HCT116 (cell line): ENCODE results near the gene SNTG2. TPM values are rescaled to one million over a fixed set of nuclear protein-coding genes. Genes with fewer than 3 reads are reported as not detected.

Experiments used
- ATAC-seq: fragments of 200-7000 bp; cut with Tn5 transposase; 2 replicates; pipeline ENCODE4 v1.9.1; 2020; ENCODE audit warnings: mild to moderate bottlenecking, moderate library complexity
- BruUV-seq: library from RNA; stranded (reverse); fragments of 400-500 nt; replicated peaks from 2 replicates; lab custom pipeline; 2021; lab: Mats Ljungman, UMichigan
- CTCF ChIA-PET: fragments of 300-600 bp; sonication (Branson Sonifier 250); formaldehyde crosslinking; loops from one replicate; lab custom pipeline; 2021; ENCODE audit warnings: antibody characterized with exemption; lab: Charles Lee
- POLR2A ChIA-PET: fragments of 300-600, 350-600 bp; sonication (Branson Sonifier 250); formaldehyde crosslinking; loops from one replicate; lab custom pipeline; 2021; ENCODE audit warnings: antibody characterized with exemption; lab: Charles Lee
- RAD21 ChIA-PET, 2 experiments: fragments of 300-600 bp; sonication (Branson Sonifier 250); formaldehyde crosslinking; loops; one replicate each; lab custom pipeline; 2023; ENCODE audit warnings: low total read pairs in 2 of 2; ENCODE audit not compliant: uncharacterized antibody in 2 of 2, unreplicated experiment in 2 of 2, low non-redundant PET in 1 of 2; lab: Charles Lee
- DNase-seq: peaks from one replicate; pipeline ENCODE4 v3.0.0-alpha.2; 2010; ENCODE audit warnings: low read depth, low spot score
- H2AFZ ChIP-seq: fragments of 200-600 bp; shearing (Covaris generic), sonication (generic); 2 replicates; pipeline ENCODE4 v1.6.1; 2017; ENCODE audit warnings: low read depth, mixed run types, mixed read lengths, antibody characterized with exemption, low read length; ENCODE audit not compliant: poor library complexity, severe bottlenecking
- H3K27ac ChIP-seq: 2 replicates; pipeline ENCODE4 v1.5.1; 2012; ENCODE audit warnings: low read depth, low read length
- H3K27me3 ChIP-seq: fragments of 200-600 bp; sonication (generic); 2 replicates; pipeline ENCODE4 v1.6.1; 2016; ENCODE audit warnings: mixed run types, low read length, mixed read lengths; ENCODE audit not compliant: insufficient read depth
- H3K36me3 ChIP-seq, 2 experiments: fragments of 200-500 bp in 1 of 2; fragments of 200-600 bp in 1 of 2; sonication (Bioruptor generic) in 1 of 2; sonication (generic) in 1 of 2; 2 replicates each; pipeline versions ENCODE4 v1.5.1 to v1.6.1; 2014 to 2016; ENCODE audit warnings: low read length in 2 of 2, inconsistent platforms in 1 of 2, mixed read lengths in 1 of 2, mixed run types in 1 of 2; ENCODE audit not compliant: insufficient read depth in 2 of 2, control insufficient read depth in 1 of 2
- H3K4me1 ChIP-seq, 2 experiments: fragments of 200-600 bp in 1 of 2; sonication (generic) in 1 of 2; 2 replicates each; pipeline versions ENCODE4 v1.5.1 to v1.6.1; 2012 to 2017; ENCODE audit warnings: low read length in 2 of 2, inconsistent platforms in 1 of 2, mild to moderate bottlenecking in 1 of 2, mixed read lengths in 1 of 2, mixed run types in 1 of 2, moderate library complexity in 1 of 2; ENCODE audit not compliant: insufficient read depth in 2 of 2, control insufficient read depth in 1 of 2
- H3K4me2 ChIP-seq: fragments of 200-600 bp; sonication (generic); 2 replicates; pipeline ENCODE4 v1.6.1; 2017; ENCODE audit warnings: mixed run types, low read length, mixed read lengths
- H3K4me3 ChIP-seq, 2 experiments: fragments of 200-600 bp in 1 of 2; sonication (generic) in 1 of 2; replicated peaks in 1 of 2; 2 replicates each; pipeline ENCODE4 v1.5.1; 2011 to 2016; ENCODE audit warnings: low read length in 2 of 2, control low read depth in 1 of 2, low read depth in 1 of 2, mild to moderate bottlenecking in 1 of 2, mixed read lengths in 1 of 2, mixed run types in 1 of 2
- H3K79me2 ChIP-seq: fragments of 200-600 bp; sonication (generic); 2 replicates; pipeline ENCODE4 v1.6.1; 2017; ENCODE audit warnings: mild to moderate bottlenecking, mixed run types, low read length, moderate library complexity, mixed read lengths; ENCODE audit not compliant: insufficient read depth
- H3K9ac ChIP-seq: fragments of 200-600 bp; sonication (generic); 2 replicates; pipeline ENCODE4 v1.6.1; 2016; ENCODE audit warnings: low read length, mixed read lengths
- H3K9me2 ChIP-seq: fragments of 200-600 bp; sonication (generic), shearing (Covaris generic); 2 replicates; pipeline ENCODE4 v1.6.1; 2017; ENCODE audit warnings: mixed run types, mild to moderate bottlenecking, moderate library complexity; ENCODE audit not compliant: insufficient read depth
- H3K9me3 ChIP-seq, 2 experiments: fragments of 200-500 bp in 1 of 2; fragments of 200-600 bp in 1 of 2; sonication (Bioruptor generic) in 1 of 2; sonication (generic) in 1 of 2; 2 replicates each; pipeline ENCODE4 v1.6.1; 2014 to 2017; ENCODE audit warnings: low read length in 2 of 2, mixed read lengths in 2 of 2, inconsistent platforms in 1 of 2, low read depth in 1 of 2, mild to moderate bottlenecking in 1 of 2, mixed run types in 1 of 2, moderate library complexity in 1 of 2; ENCODE audit not compliant: control insufficient read depth in 1 of 2, insufficient read depth in 1 of 2
- H4K20me1 ChIP-seq: fragments of 200-600 bp; sonication (generic), shearing (Covaris generic); 2 replicates; pipeline ENCODE4 v1.6.1; 2017; ENCODE audit warnings: mixed run types, mild to moderate bottlenecking, moderate library complexity; ENCODE audit not compliant: insufficient read depth
- CBX3 ChIP-seq: IDR thresholded peaks from 2 replicates; pipeline ENCODE4 v1.6.1; 2012; ENCODE audit warnings: low read depth
- CEBPB ChIP-seq: IDR thresholded peaks from 2 replicates; pipeline ENCODE4 v1.6.1; 2012; ENCODE audit warnings: low read depth
- EZH2 ChIP-seq: fragments of 200-600 bp; sonication (generic); IDR thresholded peaks from 2 replicates; pipeline ENCODE4 v1.6.1; 2017; ENCODE audit warnings: antibody characterized with exemption, mixed run types
- EZH2phosphoT487 ChIP-seq: fragments of 200-600 bp; IDR thresholded peaks from 2 replicates; pipeline ENCODE4 v1.6.1; 2018; ENCODE audit warnings: antibody characterized with exemption, borderline replicate concordance
- JUND ChIP-seq: IDR thresholded peaks from 2 replicates; pipeline ENCODE4 v1.6.1; 2012
- POLR2A ChIP-seq: IDR thresholded peaks from 2 replicates; pipeline ENCODE4 v1.7.0; 2011; ENCODE audit warnings: borderline replicate concordance; ENCODE audit not compliant: insufficient read depth, insufficient read length; ENCODE audit errors: extremely low read depth
- POLR2AphosphoS5 ChIP-seq: IDR thresholded peaks from 2 replicates; pipeline ENCODE4 v1.6.1; 2011; ENCODE audit warnings: mild to moderate bottlenecking, low read depth, low read length, moderate library complexity
- RAD21 ChIP-seq: IDR thresholded peaks from 2 replicates; pipeline ENCODE4 v1.6.1; 2012; ENCODE audit warnings: low read depth, mild to moderate bottlenecking
- SIN3A ChIP-seq: IDR thresholded peaks from 2 replicates; pipeline ENCODE4 v1.6.1; 2012; ENCODE audit warnings: low read depth
- SP1 ChIP-seq: IDR thresholded peaks from 2 replicates; pipeline ENCODE4 v1.6.1; 2012; ENCODE audit warnings: low read depth
- SRF ChIP-seq: IDR thresholded peaks from 2 replicates; pipeline ENCODE4 v1.6.1; 2012; ENCODE audit warnings: low read depth
- TCF7L2 ChIP-seq: IDR thresholded peaks from 2 replicates; pipeline ENCODE4 v1.7.0; 2011; ENCODE audit warnings: borderline replicate concordance, inconsistent platforms; ENCODE audit not compliant: insufficient read depth, insufficient read length; ENCODE audit errors: extremely low read depth
- ZFX ChIP-seq: fragments of 450-650 bp; IDR thresholded peaks from 2 replicates; pipeline ENCODE4 v1.6.1; 2017
- ZNF274 ChIP-seq: fragments of 200-500 bp; sonication (Bioruptor generic); IDR thresholded peaks from 2 replicates; pipeline ENCODE4 v1.6.1; 2014; ENCODE audit warnings: mild to moderate bottlenecking, low read depth, low read length, inconsistent platforms
- intact Hi-C: fragments of 100-400 bp; cut with micrococcal nuclease; formaldehyde crosslinking; loops from 2 replicates; pipeline ENCODE4 v1.10.0; 2022
- total RNA-seq: library from RNA; stranded (reverse); gene quantifications from one replicate; pipeline ENCODE4 v1.2.1, GENCODE V29; 2021; ENCODE audit not compliant: unreplicated experiment
- TF ChIP-seq, protein P1 (sequence below): IDR thresholded peaks from 2 replicates; pipeline ENCODE4 v1.6.1; 2011; ENCODE audit warnings: mild to moderate bottlenecking, low read length, moderate library complexity; ENCODE audit not compliant: insufficient replicate concordance; ENCODE audit errors: extremely low read depth
- TF ChIP-seq, protein P2 (sequence below): IDR thresholded peaks from 2 replicates; pipeline ENCODE4 v1.6.1; 2012; ENCODE audit warnings: low read depth
- TF ChIP-seq, protein P3 (sequence below): IDR thresholded peaks from 2 replicates; pipeline ENCODE4 v1.6.1; 2012

SNTG2 gene
- total RNA-seq, 1 experiment from 2014 or later, result not detected

DNA sequence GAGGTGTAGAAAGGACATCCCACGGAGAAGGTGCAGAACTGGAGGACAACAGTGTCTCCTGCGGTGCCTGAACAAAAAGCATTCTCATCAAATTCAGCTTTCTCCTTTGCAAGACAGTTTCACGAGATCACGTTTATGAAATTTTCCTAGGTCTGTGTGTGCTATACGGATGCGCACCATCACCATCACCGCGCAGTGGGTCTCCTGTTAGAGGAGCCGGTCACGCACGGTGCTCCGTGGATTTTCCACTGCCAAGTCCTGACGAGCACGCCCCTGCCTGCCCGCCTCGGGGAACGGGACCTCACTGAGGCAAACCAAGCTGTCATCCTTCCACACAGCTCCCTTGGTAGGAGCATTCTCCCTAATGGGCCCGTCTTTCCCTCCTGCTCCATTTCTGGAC is 322.2 kb downstream of the SNTG2 start (continued):
- TF ChIP-seq, protein P1, sequence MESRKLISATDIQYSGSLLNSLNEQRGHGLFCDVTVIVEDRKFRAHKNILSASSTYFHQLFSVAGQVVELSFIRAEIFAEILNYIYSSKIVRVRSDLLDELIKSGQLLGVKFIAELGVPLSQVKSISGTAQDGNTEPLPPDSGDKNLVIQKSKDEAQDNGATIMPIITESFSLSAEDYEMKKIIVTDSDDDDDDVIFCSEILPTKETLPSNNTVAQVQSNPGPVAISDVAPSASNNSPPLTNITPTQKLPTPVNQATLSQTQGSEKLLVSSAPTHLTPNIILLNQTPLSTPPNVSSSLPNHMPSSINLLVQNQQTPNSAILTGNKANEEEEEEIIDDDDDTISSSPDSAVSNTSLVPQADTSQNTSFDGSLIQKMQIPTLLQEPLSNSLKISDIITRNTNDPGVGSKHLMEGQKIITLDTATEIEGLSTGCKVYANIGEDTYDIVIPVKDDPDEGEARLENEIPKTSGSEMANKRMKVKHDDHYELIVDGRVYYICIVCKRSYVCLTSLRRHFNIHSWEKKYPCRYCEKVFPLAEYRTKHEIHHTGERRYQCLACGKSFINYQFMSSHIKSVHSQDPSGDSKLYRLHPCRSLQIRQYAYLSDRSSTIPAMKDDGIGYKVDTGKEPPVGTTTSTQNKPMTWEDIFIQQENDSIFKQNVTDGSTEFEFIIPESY, result no peak
- TF ChIP-seq ZNF274 (no peak), EZH2phosphoT487 (no peak), TCF7L2 (no peak)
- TF ChIP-seq, all 23 proteins: peak for 0

DNA sequence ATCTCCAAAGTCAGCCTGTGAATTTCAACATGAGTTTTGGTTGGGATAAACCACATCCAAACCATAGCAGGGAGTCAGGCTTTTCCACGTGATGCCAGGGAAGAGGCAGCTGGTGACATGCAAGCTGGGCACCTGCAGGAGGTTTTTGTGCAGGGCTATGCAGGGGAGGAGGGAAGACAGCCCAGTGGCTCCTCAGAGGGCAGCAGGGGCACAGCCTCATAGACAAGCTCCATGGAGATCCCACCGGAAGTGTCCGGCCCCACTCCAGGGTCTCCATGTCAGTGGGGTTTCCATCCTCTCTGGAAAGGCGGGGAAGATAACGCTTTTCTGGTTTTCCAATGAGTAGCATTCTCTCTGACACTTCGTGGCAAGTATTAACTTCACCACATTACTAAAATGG is 327.0 kb downstream of the SNTG2 start:
- no peaks in the 10 kb centered on the region for H3K9me2 ChIP-seq
- H2AFZ ChIP-seq, result no peak overlapping the region
- intact Hi-C loops, result no loop called here
- no peaks in the 10 kb centered on the region for H3K79me2 ChIP-seq
- H3K4me3 ChIP-seq, result no peak overlapping the region
- no peaks in the 10 kb centered on the region for H3K9me3 ChIP-seq
- no peak overlapping the region for H3K4me2 ChIP-seq
- no peaks in the 10 kb centered on the region for H3K36me3 ChIP-seq
- H3K27ac ChIP-seq, result no peak overlapping the region
- CTCF ChIA-PET, result no interaction called here
- H3K9ac ChIP-seq, result no peak overlapping the region
- no TSS peak for BruUV-seq
- RAD21 ChIA-PET, result no interaction called here
- no peak for TF ChIP-seq POLR2A
- no peak for TF ChIP-seq EZH2phosphoT487
- TF ChIP-seq CEBPB, result no peak
- no peak for TF ChIP-seq POLR2AphosphoS5
- no peak for TF ChIP-seq SIN3A
- TF ChIP-seq, protein P2, sequence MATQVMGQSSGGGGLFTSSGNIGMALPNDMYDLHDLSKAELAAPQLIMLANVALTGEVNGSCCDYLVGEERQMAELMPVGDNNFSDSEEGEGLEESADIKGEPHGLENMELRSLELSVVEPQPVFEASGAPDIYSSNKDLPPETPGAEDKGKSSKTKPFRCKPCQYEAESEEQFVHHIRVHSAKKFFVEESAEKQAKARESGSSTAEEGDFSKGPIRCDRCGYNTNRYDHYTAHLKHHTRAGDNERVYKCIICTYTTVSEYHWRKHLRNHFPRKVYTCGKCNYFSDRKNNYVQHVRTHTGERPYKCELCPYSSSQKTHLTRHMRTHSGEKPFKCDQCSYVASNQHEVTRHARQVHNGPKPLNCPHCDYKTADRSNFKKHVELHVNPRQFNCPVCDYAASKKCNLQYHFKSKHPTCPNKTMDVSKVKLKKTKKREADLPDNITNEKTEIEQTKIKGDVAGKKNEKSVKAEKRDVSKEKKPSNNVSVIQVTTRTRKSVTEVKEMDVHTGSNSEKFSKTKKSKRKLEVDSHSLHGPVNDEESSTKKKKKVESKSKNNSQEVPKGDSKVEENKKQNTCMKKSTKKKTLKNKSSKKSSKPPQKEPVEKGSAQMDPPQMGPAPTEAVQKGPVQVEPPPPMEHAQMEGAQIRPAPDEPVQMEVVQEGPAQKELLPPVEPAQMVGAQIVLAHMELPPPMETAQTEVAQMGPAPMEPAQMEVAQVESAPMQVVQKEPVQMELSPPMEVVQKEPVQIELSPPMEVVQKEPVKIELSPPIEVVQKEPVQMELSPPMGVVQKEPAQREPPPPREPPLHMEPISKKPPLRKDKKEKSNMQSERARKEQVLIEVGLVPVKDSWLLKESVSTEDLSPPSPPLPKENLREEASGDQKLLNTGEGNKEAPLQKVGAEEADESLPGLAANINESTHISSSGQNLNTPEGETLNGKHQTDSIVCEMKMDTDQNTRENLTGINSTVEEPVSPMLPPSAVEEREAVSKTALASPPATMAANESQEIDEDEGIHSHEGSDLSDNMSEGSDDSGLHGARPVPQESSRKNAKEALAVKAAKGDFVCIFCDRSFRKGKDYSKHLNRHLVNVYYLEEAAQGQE, result no peak
- no peak for TF ChIP-seq ZFX
- TF ChIP-seq CBX3, result no peak
- no peak for TF ChIP-seq JUND
- no peak for TF ChIP-seq EZH2
- TF ChIP-seq, protein P1, result no peak
- no peak for TF ChIP-seq SRF
- TF ChIP-seq RAD21, result no peak
- no peak for TF ChIP-seq SP1
- TF ChIP-seq, protein P3, sequence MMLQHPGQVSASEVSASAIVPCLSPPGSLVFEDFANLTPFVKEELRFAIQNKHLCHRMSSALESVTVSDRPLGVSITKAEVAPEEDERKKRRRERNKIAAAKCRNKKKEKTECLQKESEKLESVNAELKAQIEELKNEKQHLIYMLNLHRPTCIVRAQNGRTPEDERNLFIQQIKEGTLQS, result no peak
- no peaks in the 10 kb centered on the region for H3K4me1 ChIP-seq
- no peaks in the 10 kb centered on the region for H3K27me3 ChIP-seq
- ATAC-seq (no peak), DNase-seq (no peak)
- H4K20me1 ChIP-seq, result no peaks in the 10 kb centered on the region
- POLR2A ChIA-PET, result no interaction called here
